Astrocyte of the cerebellum (primary cell): ENCODE data around the gene SEC14L3.

Experiments
- DNase-seq: peaks from one replicate; pipeline ENCODE4 v3.0.0-alpha.2; 2011; ENCODE audit warnings: low read depth
- H3K4me3 ChIP-seq: 2 replicates; pipeline ENCODE4 v1.5.1; 2011; ENCODE audit warnings: mild to moderate bottlenecking, low read depth, low read length, moderate library complexity
- CTCF ChIP-seq: IDR thresholded peaks from 2 replicates; pipeline ENCODE4 v1.5.1; 2012; ENCODE audit warnings: low read length, low read depth, moderate library complexity, mild to moderate bottlenecking; ENCODE audit errors: missing control alignments
- in situ Hi-C: cut with HindIII; loops from 2 replicates; pipeline ENCODE4 v1.10.0; 2017; ENCODE audit warnings: low sequenced_read_pairs

The SEC14L3 gene

GRCh38 chr22:30425616-30426387 is 46.0 kb downstream of the SEC14L3 start, which contains the start of gene MTFP1:
TSS of gene MTFP1 (plus strand) at chr22:30425768. CDS start at chr22:30425880, 112 bp downstream.
- in situ Hi-C loops: no loop called here
- TF ChIP-seq CTCF: peak; percentile 5
- H3K4me3 ChIP-seq: peak within 1 kb of the TSS; percentile 58
- no peak for DNase-seq

- no peak for DNase-seq
- TF ChIP-seq CTCF: no peak
Observed at GRCh38 chr22:30425327-30425615, 46.5 kb downstream of the SEC14L3 start.

GRCh38 chr22:30424534-30425326 is 47.1 kb downstream of the SEC14L3 start:
- in situ Hi-C loops: no loop called here
- DNase-seq: no peak
- no peak for TF ChIP-seq CTCF
- H3K4me3 ChIP-seq: peak overlapping the region; percentile 58

More at GRCh38 chr22:30425327-30425615, 46.5 kb downstream of the SEC14L3 start:
- in situ Hi-C loops: no loop called here
- peak overlapping the region; percentile 58 for H3K4me3 ChIP-seq

- DNase-seq: peak; percentile 99
- TF ChIP-seq CTCF: no peak
- peak overlapping the region; percentile 43 for H3K4me3 ChIP-seq
- in situ Hi-C loops: no loop called here
Observed at GRCh38 chr22:30423959-30424533, 47.8 kb downstream of the SEC14L3 start.

GRCh38 chr22:30423301-30423958 is 48.4 kb downstream of the SEC14L3 start:
- in situ Hi-C loops: no loop called here
- no peak for TF ChIP-seq CTCF
- peak overlapping the region; percentile 43 for H3K4me3 ChIP-seq
- DNase-seq: no peak
